A549 (cell line): ENCODE measurements around the gene LDLRAD4.
"Not testable (repeated sequence)": the region's sequence is repeated elsewhere in the genome, so short reads cannot be mapped to it uniquely, and the experiment has no call there.

Experiments
- EHMT2 ChIP-seq: fragments of 200-600 bp; sonication (generic); IDR thresholded peaks from 2 replicates; pipeline ENCODE4 v1.6.1; 2016; ENCODE audit warnings: antibody characterized with exemption, low read depth, mild to moderate bottlenecking, moderate library complexity
- ELK1 ChIP-seq: fragments of 150-350 bp; IDR thresholded peaks from 2 replicates; pipeline ENCODE4 v1.6.1; 2014; ENCODE audit warnings: low read depth, mild to moderate bottlenecking, low read length
- EP300 ChIP-seq, 2 experiments: fragments of >200 bp; sonication (Bioruptor Twin); formaldehyde crosslinking; IDR thresholded peaks; 2 replicates in 1 of 2; 3 replicates in 1 of 2; pipeline ENCODE4 v1.6.1; 2016 to 2017
- ESRRA ChIP-seq: fragments of 150-350 bp; IDR thresholded peaks from 2 replicates; pipeline ENCODE4 v1.6.1; 2014; ENCODE audit warnings: mild to moderate bottlenecking, low read length, borderline replicate concordance
- HEYL ChIP-seq: fragments of 250-450 bp; sonication (Bioruptor Pico); IDR thresholded peaks from 2 replicates; pipeline ENCODE4 v1.8.0; 2021; ENCODE audit warnings: mild to moderate bottlenecking, moderate library complexity
- MYC ChIP-seq: IDR thresholded peaks from 2 replicates; pipeline ENCODE4 v1.6.1; 2012; ENCODE audit warnings: mild to moderate bottlenecking, inconsistent platforms, low read length, improper control_type of control experiment, borderline replicate concordance
- POLR2A ChIP-seq: IDR thresholded peaks from 2 replicates; pipeline ENCODE4 v1.6.1; 2012; ENCODE audit warnings: mild to moderate bottlenecking, low read length
- RAD21 ChIP-seq, 2 experiments: fragments of >200 bp in 1 of 2; sonication (Bioruptor Twin) in 1 of 2; formaldehyde crosslinking in 1 of 2; IDR thresholded peaks in 1 of 2; conservative IDR thresholded peaks in 1 of 2; 2 replicates in 1 of 2; 3 replicates in 1 of 2; pipeline ENCODE4 v1.6.1; 2012 to 2018; ENCODE audit warnings: inconsistent platforms in 1 of 2
- ZC3H11A ChIP-seq: fragments of 450-650 bp; IDR thresholded peaks from 2 replicates; pipeline ENCODE4 v1.6.1; 2014; ENCODE audit warnings: antibody characterized with exemption, mild to moderate bottlenecking
- TF ChIP-seq, protein P1 (sequence below): fragments of >200 bp; sonication (Bioruptor Twin); formaldehyde crosslinking; IDR thresholded peaks from 3 replicates; pipeline ENCODE4 v1.5.1; 2016
- TF ChIP-seq, protein P2 (sequence below): fragments of 250-450 bp; sonication (Bioruptor Pico); IDR thresholded peaks from 2 replicates; pipeline ENCODE4 v1.5.0; 2021; ENCODE audit warnings: mild to moderate bottlenecking, moderate library complexity, borderline replicate concordance

GRCh38 chr18:13677350-13677749 is 458.8 kb downstream of the LDLRAD4 start:
- TF ChIP-seq, protein P1, sequence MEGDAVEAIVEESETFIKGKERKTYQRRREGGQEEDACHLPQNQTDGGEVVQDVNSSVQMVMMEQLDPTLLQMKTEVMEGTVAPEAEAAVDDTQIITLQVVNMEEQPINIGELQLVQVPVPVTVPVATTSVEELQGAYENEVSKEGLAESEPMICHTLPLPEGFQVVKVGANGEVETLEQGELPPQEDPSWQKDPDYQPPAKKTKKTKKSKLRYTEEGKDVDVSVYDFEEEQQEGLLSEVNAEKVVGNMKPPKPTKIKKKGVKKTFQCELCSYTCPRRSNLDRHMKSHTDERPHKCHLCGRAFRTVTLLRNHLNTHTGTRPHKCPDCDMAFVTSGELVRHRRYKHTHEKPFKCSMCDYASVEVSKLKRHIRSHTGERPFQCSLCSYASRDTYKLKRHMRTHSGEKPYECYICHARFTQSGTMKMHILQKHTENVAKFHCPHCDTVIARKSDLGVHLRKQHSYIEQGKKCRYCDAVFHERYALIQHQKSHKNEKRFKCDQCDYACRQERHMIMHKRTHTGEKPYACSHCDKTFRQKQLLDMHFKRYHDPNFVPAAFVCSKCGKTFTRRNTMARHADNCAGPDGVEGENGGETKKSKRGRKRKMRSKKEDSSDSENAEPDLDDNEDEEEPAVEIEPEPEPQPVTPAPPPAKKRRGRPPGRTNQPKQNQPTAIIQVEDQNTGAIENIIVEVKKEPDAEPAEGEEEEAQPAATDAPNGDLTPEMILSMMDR, result not testable (repeated sequence)
- TF ChIP-seq POLR2A; RAD21 (conservative IDR thresholded peaks at IDR 0.05 in 1 of 2, IDR thresholded peaks at IDR 0.05 in 1 of 2); MYC; ZC3H11A; ELK1; HEYL (CRISPR knock-in tag); EP300 (IDR thresholded peaks at IDR 0.05); EHMT2; ESRRA: not testable (repeated sequence)
- TF ChIP-seq, protein P2, sequence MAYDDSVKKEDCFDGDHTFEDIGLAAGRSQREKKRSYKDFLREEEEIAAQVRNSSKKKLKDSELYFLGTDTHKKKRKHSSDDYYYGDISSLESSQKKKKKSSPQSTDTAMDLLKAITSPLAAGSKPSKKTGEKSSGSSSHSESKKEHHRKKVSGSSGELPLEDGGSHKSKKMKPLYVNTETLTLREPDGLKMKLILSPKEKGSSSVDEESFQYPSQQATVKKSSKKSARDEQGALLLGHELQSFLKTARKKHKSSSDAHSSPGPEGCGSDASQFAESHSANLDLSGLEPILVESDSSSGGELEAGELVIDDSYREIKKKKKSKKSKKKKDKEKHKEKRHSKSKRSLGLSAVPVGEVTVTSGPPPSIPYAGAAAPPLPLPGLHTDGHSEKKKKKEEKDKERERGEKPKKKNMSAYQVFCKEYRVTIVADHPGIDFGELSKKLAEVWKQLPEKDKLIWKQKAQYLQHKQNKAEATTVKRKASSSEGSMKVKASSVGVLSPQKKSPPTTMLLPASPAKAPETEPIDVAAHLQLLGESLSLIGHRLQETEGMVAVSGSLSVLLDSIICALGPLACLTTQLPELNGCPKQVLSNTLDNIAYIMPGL (CRISPR knock-in tag), result not testable (repeated sequence)
